ENCODE measurements around the gene RFC2.

DNA sequence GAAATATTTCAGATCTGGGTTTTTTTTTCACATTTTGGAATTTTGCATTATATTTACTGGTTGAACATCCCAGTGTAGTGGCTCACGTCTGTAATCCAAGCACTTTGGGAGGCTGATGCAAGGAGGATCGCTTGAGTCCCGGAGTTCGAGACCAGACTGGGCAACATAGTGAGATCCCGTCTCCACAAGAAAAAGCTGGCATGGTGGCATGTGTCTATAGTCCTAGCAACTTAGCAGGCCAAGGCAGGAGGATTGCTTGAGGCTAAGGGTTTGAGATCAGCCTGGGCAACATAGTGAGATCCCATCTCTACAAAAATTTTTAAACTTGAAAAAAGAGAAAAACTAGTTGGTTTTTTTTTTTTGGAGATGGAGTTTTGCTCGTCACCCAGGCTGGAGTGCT lies 6.0 kb downstream of the RFC2 start:
- no peak for TF ChIP-seq ZSCAN30 (tag by site-specific recombination; IDR thresholded peaks at IDR 0.05)
- TF ChIP-seq, protein P1, sequence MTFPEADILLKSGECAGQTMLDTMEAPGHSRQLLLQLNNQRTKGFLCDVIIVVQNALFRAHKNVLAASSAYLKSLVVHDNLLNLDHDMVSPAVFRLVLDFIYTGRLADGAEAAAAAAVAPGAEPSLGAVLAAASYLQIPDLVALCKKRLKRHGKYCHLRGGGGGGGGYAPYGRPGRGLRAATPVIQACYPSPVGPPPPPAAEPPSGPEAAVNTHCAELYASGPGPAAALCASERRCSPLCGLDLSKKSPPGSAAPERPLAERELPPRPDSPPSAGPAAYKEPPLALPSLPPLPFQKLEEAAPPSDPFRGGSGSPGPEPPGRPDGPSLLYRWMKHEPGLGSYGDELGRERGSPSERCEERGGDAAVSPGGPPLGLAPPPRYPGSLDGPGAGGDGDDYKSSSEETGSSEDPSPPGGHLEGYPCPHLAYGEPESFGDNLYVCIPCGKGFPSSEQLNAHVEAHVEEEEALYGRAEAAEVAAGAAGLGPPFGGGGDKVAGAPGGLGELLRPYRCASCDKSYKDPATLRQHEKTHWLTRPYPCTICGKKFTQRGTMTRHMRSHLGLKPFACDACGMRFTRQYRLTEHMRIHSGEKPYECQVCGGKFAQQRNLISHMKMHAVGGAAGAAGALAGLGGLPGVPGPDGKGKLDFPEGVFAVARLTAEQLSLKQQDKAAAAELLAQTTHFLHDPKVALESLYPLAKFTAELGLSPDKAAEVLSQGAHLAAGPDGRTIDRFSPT (tag by site-specific recombination; IDR thresholded peaks at IDR 0.05) = no peak
- TF ChIP-seq, protein P2, sequence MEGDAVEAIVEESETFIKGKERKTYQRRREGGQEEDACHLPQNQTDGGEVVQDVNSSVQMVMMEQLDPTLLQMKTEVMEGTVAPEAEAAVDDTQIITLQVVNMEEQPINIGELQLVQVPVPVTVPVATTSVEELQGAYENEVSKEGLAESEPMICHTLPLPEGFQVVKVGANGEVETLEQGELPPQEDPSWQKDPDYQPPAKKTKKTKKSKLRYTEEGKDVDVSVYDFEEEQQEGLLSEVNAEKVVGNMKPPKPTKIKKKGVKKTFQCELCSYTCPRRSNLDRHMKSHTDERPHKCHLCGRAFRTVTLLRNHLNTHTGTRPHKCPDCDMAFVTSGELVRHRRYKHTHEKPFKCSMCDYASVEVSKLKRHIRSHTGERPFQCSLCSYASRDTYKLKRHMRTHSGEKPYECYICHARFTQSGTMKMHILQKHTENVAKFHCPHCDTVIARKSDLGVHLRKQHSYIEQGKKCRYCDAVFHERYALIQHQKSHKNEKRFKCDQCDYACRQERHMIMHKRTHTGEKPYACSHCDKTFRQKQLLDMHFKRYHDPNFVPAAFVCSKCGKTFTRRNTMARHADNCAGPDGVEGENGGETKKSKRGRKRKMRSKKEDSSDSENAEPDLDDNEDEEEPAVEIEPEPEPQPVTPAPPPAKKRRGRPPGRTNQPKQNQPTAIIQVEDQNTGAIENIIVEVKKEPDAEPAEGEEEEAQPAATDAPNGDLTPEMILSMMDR (tag by site-specific recombination; IDR thresholded peaks at IDR 0.05) = no peak
- TF ChIP-seq ZNF560 (tag by site-specific recombination; IDR thresholded peaks at IDR 0.05; ENCODE audit: borderline replicate concordance) = no peak
- no peak for TF ChIP-seq OVOL3 (tag by site-specific recombination; IDR thresholded peaks at IDR 0.05)
- TF ChIP-seq, protein P3, sequence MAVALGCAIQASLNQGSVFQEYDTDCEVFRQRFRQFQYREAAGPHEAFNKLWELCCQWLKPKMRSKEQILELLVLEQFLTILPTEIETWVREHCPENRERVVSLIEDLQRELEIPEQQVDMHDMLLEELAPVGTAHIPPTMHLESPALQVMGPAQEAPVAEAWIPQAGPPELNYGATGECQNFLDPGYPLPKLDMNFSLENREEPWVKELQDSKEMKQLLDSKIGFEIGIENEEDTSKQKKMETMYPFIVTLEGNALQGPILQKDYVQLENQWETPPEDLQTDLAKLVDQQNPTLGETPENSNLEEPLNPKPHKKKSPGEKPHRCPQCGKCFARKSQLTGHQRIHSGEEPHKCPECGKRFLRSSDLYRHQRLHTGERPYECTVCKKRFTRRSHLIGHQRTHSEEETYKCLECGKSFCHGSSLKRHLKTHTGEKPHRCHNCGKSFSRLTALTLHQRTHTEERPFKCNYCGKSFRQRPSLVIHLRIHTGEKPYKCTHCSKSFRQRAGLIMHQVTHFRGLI (tag by site-specific recombination; IDR thresholded peaks at IDR 0.05) = no peak
- no peak for TF ChIP-seq ZNF146 (tag by site-specific recombination; IDR thresholded peaks at IDR 0.05)
